ENCODE data around the gene SSBP3. TPM values are rescaled to one million over a fixed set of nuclear protein-coding genes. Genes with fewer than 3 reads are reported as not detected.

Gene SSBP3
- total RNA-seq, 1 experiment from 2014 or later = 71.2 TPM

GRCh38 chr1:54267815-54268761 is 138.1 kb downstream of the SSBP3 start:
- in situ Hi-C loops (cut with HindIII; ENCODE audit: low sequenced_read_pairs) = no loop called here
- no peak for DNase-seq (ENCODE audit: low spot score)

GRCh38 chr1:54266908-54267307 is 139.3 kb downstream of the SSBP3 start:
- no peak for DNase-seq (ENCODE audit: low spot score)
- in situ Hi-C loops (cut with HindIII; ENCODE audit: low sequenced_read_pairs) = no loop called here

- in situ Hi-C loops (cut with HindIII; ENCODE audit: low sequenced_read_pairs) = no loop called here
- DNase-seq (ENCODE audit: low spot score) = no peak
Measured at GRCh38 chr1:54266195-54266594, 140.0 kb downstream of the SSBP3 start.

GRCh38 chr1:54265659-54266058 is 140.5 kb downstream of the SSBP3 start:
- no peak for DNase-seq (ENCODE audit: low spot score)
- in situ Hi-C loops (cut with HindIII; ENCODE audit: low sequenced_read_pairs) = no loop called here

- no peak for DNase-seq (ENCODE audit: low spot score)
- in situ Hi-C loops (cut with HindIII; ENCODE audit: low sequenced_read_pairs) = no loop called here
Measured at GRCh38 chr1:54265126-54265525, 141.1 kb downstream of the SSBP3 start.

- DNase-seq (ENCODE audit: low spot score) = no peak
- in situ Hi-C loops (cut with HindIII; ENCODE audit: low sequenced_read_pairs) = no loop called here
Measured at GRCh38 chr1:54263601-54264226, 142.5 kb downstream of the SSBP3 start.

GRCh38 chr1:54262244-54262643 is 143.9 kb downstream of the SSBP3 start:
- no peak for DNase-seq (ENCODE audit: low spot score)
- in situ Hi-C loops (cut with HindIII; ENCODE audit: low sequenced_read_pairs) = no loop called here

- in situ Hi-C loops (cut with HindIII; ENCODE audit: low sequenced_read_pairs) = no loop called here
- no peak for DNase-seq (ENCODE audit: low spot score)
Measured at GRCh38 chr1:54260810-54261209, 145.4 kb downstream of the SSBP3 start.

- no peak for DNase-seq (ENCODE audit: low spot score)
- in situ Hi-C loops (cut with HindIII; ENCODE audit: low sequenced_read_pairs) = no loop called here
Measured at GRCh38 chr1:54259546-54260140, 146.6 kb downstream of the SSBP3 start.

GRCh38 chr1:54257876-54258275 is 148.3 kb downstream of the SSBP3 start:
- in situ Hi-C loops (cut with HindIII; ENCODE audit: low sequenced_read_pairs) = no loop called here
- no peak for DNase-seq (ENCODE audit: low spot score)

- in situ Hi-C loops (cut with HindIII; ENCODE audit: low sequenced_read_pairs) = no loop called here
- DNase-seq (ENCODE audit: low spot score) = no peak
Measured at GRCh38 chr1:54257346-54257620, 148.9 kb downstream of the SSBP3 start.

- in situ Hi-C loops (cut with HindIII; ENCODE audit: low sequenced_read_pairs) = no loop called here
Measured at GRCh38 chr1:54256522-54257345, 149.5 kb downstream of the SSBP3 start.

GRCh38 chr1:54255026-54255702 is 151.0 kb downstream of the SSBP3 start:
- DNase-seq (ENCODE audit: low spot score) = no peak
- in situ Hi-C loops (cut with HindIII; ENCODE audit: low sequenced_read_pairs) = no loop called here

More at GRCh38 chr1:54256522-54257345, 149.5 kb downstream of the SSBP3 start:
- peak; percentile 39 for DNase-seq (ENCODE audit: low spot score)

- peak; percentile 87 for DNase-seq (ENCODE audit: low spot score)
- in situ Hi-C loops (cut with HindIII; ENCODE audit: low sequenced_read_pairs) = no loop called here
Measured at GRCh38 chr1:54254055-54254454, 152.1 kb downstream of the SSBP3 start.

GRCh38 chr1:54253480-54253879 is 152.7 kb downstream of the SSBP3 start:
- DNase-seq (ENCODE audit: low spot score) = no peak
- in situ Hi-C loops (cut with HindIII; ENCODE audit: low sequenced_read_pairs) = no loop called here

- no peak for DNase-seq (ENCODE audit: low spot score)
- in situ Hi-C loops (cut with HindIII; ENCODE audit: low sequenced_read_pairs) = no loop called here
Measured at GRCh38 chr1:54252371-54252936, 153.7 kb downstream of the SSBP3 start.

- DNase-seq (ENCODE audit: low spot score) = no peak
- in situ Hi-C loops (cut with HindIII; ENCODE audit: low sequenced_read_pairs) = no loop called here
Measured at GRCh38 chr1:54250670-54251069, 155.5 kb downstream of the SSBP3 start.

GRCh38 chr1:54249819-54250435 is 156.3 kb downstream of the SSBP3 start:
- DNase-seq (ENCODE audit: low spot score) = no peak
- in situ Hi-C loops (cut with HindIII; ENCODE audit: low sequenced_read_pairs) = no loop called here

Data from G401 (cell line).